Measurements from ENCODE around the gene CHD9. TPM values are rescaled to one million over a fixed set of nuclear protein-coding genes. Genes with fewer than 3 reads are reported as not detected.
"Not testable (repeated sequence)": the region's sequence is repeated elsewhere in the genome, so short reads cannot be mapped to it uniquely, and the experiment has no call there.

Gene CHD9
- total and polyA plus RNA-seq, 9 of the 15 experiments (the other 6 are each of a cell fraction or from before 2014, with no cell fraction given): 29.0 to 69.3 (median 40.6) TPM

GRCh38 chr16:53036066-53036465 lies 18.7 kb upstream of the CHD9 start (continued):
- TF ChIP-seq EZH2 (IDR thresholded peaks at IDR 0.05; ENCODE audit: borderline replicate concordance, low read depth, low read length) (no peak), XRCC4 (IDR thresholded peaks at IDR 0.05; ENCODE audit: extremely low read depth, insufficient read depth, insufficient read length) (no peak), MYNN (IDR thresholded peaks at IDR 0.05) (no peak), MYNN (CRISPR knock-in tag; IDR thresholded peaks at IDR 0.05) (no peak), MAZ (CRISPR knock-in tag; conservative IDR thresholded peaks at IDR 0.05 in 1 of 2, IDR thresholded peaks at IDR 0.05 in 1 of 2) (no peak), TSC22D4 (tag; IDR thresholded peaks at IDR 0.05) (no peak), POLR2AphosphoS2 (IDR thresholded peaks at IDR 0.05; ENCODE audit: low read length) (no peak)

- H3K27ac ChIP-seq (ENCODE audit: extremely low read depth, low read depth, low read length); FAIRE-seq; CTCF ChIA-PET (ENCODE audit: low intra/inter-chr PET ratio); H3K9ac ChIP-seq (ENCODE audit: insufficient read depth in 1 of 2, low read depth in 2 of 2, low read length in 2 of 2); H2AFZ ChIP-seq (ENCODE audit: low read depth, low read length); POLR2A ChIA-PET; in situ Hi-C loops (cut with MboI); H3K4me3 ChIP-seq; BruUV-seq (replicated peaks); DNase-seq (ENCODE audit: extremely low read depth in 1 of 4, low spot score in 3 of 4); H3K9me1 ChIP-seq (ENCODE audit: control insufficient read depth, insufficient read depth, low read length); H3K9me3 ChIP-seq (replicated peaks; ENCODE audit: control insufficient read depth, insufficient read depth, low read depth, low read length); H4K20me1 ChIP-seq (replicated peaks; ENCODE audit: control insufficient read depth, insufficient read depth, low read length); H3K36me3 ChIP-seq (ENCODE audit: control insufficient read depth, insufficient read depth, low read length); H3K79me2 ChIP-seq (ENCODE audit: control insufficient read depth, insufficient read depth, low read length); H3K4me1 ChIP-seq (replicated peaks in 1 of 2; ENCODE audit: control insufficient read depth in 2 of 2, insufficient read depth in 2 of 2, low read length in 2 of 2); ATAC-seq; intact Hi-C loops (cut with micrococcal nuclease); H3K27me3 ChIP-seq (ENCODE audit: control insufficient read depth in 2 of 2, insufficient read depth in 2 of 2, low read length in 2 of 2); H3K4me2 ChIP-seq (ENCODE audit: insufficient read depth, low read length): not testable (repeated sequence)
- 3% methylated on average over 6 of the region's 6 CpGs for WGBS (ENCODE audit: insufficient coverage, low coverage, missing lambda C conversion rate)
Observed at GRCh38 chr16:53036711-53037110, 18.1 kb upstream of the CHD9 start.
